ENCODE data around the gene DPY30. TPM values are rescaled to one million over a fixed set of nuclear protein-coding genes. Genes with fewer than 3 reads are reported as not detected.
"Not testable (repeated sequence)": the region's sequence is repeated elsewhere in the genome, so short reads cannot be mapped to it uniquely, and the experiment has no call there.

Gene DPY30
- total RNA-seq, 2 experiments from 2014 or later, result 47.9 to 61.4 TPM

DNA sequence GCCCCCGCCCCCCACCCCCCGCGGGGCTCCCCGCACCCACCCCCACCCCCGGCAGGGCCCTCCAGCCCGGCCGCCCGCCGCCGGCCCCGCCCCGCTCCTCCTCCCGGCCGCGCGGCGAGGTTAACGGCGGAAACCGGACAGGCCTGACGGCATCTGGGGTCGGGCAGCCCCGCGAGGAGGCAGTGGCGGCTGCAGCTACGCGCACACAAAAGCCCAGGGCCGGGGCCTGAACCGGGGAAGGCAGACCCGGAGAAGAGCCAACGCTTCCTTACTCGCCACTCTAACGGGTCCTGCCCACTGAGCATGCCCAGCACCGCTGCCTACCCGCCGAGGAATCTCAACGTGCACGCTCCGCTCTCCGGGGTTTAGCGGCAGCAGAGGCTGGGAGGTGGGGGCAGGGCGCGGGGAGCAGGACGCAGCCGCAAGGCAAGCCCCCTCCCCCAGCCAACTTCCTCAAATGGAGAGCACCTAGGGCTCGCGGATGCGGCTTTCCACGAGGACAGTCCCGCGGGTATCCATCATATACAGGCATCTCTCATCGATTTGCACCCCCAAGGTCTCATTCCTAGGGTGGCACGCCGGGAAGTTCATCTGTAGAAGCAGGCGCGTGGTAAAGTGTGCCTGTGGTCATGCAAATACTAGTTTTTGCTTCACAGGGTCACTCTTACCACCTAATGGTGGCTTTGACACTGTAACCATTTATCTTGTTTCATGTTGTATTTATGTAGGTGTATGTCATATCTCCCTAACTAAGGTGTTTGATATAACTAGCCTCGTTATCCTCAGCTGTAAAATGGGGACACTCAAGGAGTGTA, 28.7 kb downstream of the DPY30 start, which contains the start of gene MEMO1:
Gene MEMO1 (minus strand): TSS at position 339 of the 815 bp plus-strand sequence. CDS start 761 bp downstream, outside the sequence.
- H2AFZ ChIP-seq (ENCODE audit: low read length), result peak within 1 kb of the TSS; percentile 89
- peaks cover 28% of the 10 kb centered on the region for H3K4me1 ChIP-seq (ENCODE audit: insufficient read depth, low read length, poor library complexity, severe bottlenecking)
- peak within 1 kb of the TSS; percentile 90 for H3K27ac ChIP-seq (ENCODE audit: low read depth, low read length, poor library complexity, severe bottlenecking)
- no TSS peak for BruUV-seq (replicated peaks)
- peaks cover 13% of the 10 kb centered on the region for H3K36me3 ChIP-seq (ENCODE audit: insufficient read depth, low read length)
- H3K4me3 ChIP-seq (ENCODE audit: low read depth, low read length, poor library complexity, severe bottlenecking), result peak within 1 kb of the TSS; percentile 100
- peaks cover 25% of the 10 kb centered on the region for H4K20me1 ChIP-seq (ENCODE audit: insufficient read depth, low read length)
- ChIA-PET CTCF (ENCODE audit: unreplicated experiment) (no interaction called here), POLR2A (interaction anchor here (0.5 to 1.1 kb wide), 5 partner anchors 15 to 636 kb away, joined by 3 to 7 read pairs (median 4); partner anchors contain the start of gene DPY30)
- intact Hi-C loops (cut with micrococcal nuclease; ENCODE audit: unreplicated experiment), result loop anchor here (1.0 to 2.0 kb wide), 3 partner anchors 28 to 154 kb away; partner anchors contain the start of genes DPY30, SLC30A6 and SPAST
- H3K9me3 ChIP-seq (ENCODE audit: low read length), result no peaks in the 10 kb centered on the region
- peak; percentile 98 for DNase-seq (ENCODE audit: low spot score)
- peak within 1 kb of the TSS; percentile 88 for H3K4me2 ChIP-seq (ENCODE audit: low read length)
- H3K79me2 ChIP-seq (ENCODE audit: insufficient read depth, low read depth, low read length), result peaks cover 42% of the 10 kb centered on the region
- no peak for TF ChIP-seq EZH2phosphoT487 (IDR thresholded peaks at IDR 0.05; ENCODE audit: borderline replicate concordance, low read depth, low read length)
- TF ChIP-seq, protein P1, sequence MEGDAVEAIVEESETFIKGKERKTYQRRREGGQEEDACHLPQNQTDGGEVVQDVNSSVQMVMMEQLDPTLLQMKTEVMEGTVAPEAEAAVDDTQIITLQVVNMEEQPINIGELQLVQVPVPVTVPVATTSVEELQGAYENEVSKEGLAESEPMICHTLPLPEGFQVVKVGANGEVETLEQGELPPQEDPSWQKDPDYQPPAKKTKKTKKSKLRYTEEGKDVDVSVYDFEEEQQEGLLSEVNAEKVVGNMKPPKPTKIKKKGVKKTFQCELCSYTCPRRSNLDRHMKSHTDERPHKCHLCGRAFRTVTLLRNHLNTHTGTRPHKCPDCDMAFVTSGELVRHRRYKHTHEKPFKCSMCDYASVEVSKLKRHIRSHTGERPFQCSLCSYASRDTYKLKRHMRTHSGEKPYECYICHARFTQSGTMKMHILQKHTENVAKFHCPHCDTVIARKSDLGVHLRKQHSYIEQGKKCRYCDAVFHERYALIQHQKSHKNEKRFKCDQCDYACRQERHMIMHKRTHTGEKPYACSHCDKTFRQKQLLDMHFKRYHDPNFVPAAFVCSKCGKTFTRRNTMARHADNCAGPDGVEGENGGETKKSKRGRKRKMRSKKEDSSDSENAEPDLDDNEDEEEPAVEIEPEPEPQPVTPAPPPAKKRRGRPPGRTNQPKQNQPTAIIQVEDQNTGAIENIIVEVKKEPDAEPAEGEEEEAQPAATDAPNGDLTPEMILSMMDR (conservative IDR thresholded peaks at IDR 0.05; ENCODE audit: low read length), result 0 out of 2 replicates have a peak, but pooled peaks have one; percentile 10
- no peaks in the 10 kb centered on the region for H3K9me2 ChIP-seq (ENCODE audit: insufficient read depth, low read length)

- DNase-seq (ENCODE audit: low spot score), result peak; percentile 63
- peaks cover 28% of the 10 kb centered on the region for H3K4me1 ChIP-seq (ENCODE audit: insufficient read depth, low read length, poor library complexity, severe bottlenecking)
- peak overlapping the region; percentile 90 for H3K27ac ChIP-seq (ENCODE audit: low read depth, low read length, poor library complexity, severe bottlenecking)
- H3K9me2 ChIP-seq (ENCODE audit: insufficient read depth, low read length); H2AFZ ChIP-seq (ENCODE audit: low read length); H3K9me3 ChIP-seq (ENCODE audit: low read length); BruUV-seq (replicated peaks); POLR2A ChIA-PET; CTCF ChIA-PET (ENCODE audit: unreplicated experiment); H3K4me2 ChIP-seq (ENCODE audit: low read length): not testable (repeated sequence)
- H3K79me2 ChIP-seq (ENCODE audit: insufficient read depth, low read depth, low read length), result peaks cover 48% of the 10 kb centered on the region
- intact Hi-C loops (cut with micrococcal nuclease; ENCODE audit: unreplicated experiment), result loop anchor here (2.0 kb wide), 2 partner anchors 29 to 155 kb away; partner anchors contain the start of genes DPY30 and SLC30A6
- peaks cover 31% of the 10 kb centered on the region for H4K20me1 ChIP-seq (ENCODE audit: insufficient read depth, low read length)
- H3K36me3 ChIP-seq (ENCODE audit: insufficient read depth, low read length), result peaks cover 19% of the 10 kb centered on the region
- H3K4me3 ChIP-seq (ENCODE audit: low read depth, low read length, poor library complexity, severe bottlenecking), result peak overlapping the region; percentile 100
Measured at GRCh38 chr2:32010280-32010669, 29.3 kb downstream of the DPY30 start.

- no peak for TF ChIP-seq EZH2phosphoT487 (IDR thresholded peaks at IDR 0.05; ENCODE audit: borderline replicate concordance, low read depth, low read length)
- TF ChIP-seq, protein P1 (conservative IDR thresholded peaks at IDR 0.05; ENCODE audit: low read length), result no peak
- H2AFZ ChIP-seq (ENCODE audit: low read length), result peak overlapping the region; percentile 44; the same call in 1 of the 2 replicates
- peak overlapping the region; percentile 100 for H3K4me3 ChIP-seq (ENCODE audit: low read depth, low read length, poor library complexity, severe bottlenecking)
- CTCF ChIA-PET (ENCODE audit: unreplicated experiment), result no interaction called here
- H3K9me2 ChIP-seq (ENCODE audit: insufficient read depth, low read length), result no peaks in the 10 kb centered on the region
- peaks cover 33% of the 10 kb centered on the region for H4K20me1 ChIP-seq (ENCODE audit: insufficient read depth, low read length)
- peaks cover 18% of the 10 kb centered on the region for H3K36me3 ChIP-seq (ENCODE audit: insufficient read depth, low read length)
- peak overlapping the region; percentile 90 for H3K27ac ChIP-seq (ENCODE audit: low read depth, low read length, poor library complexity, severe bottlenecking)
- peak overlapping the region; percentile 85 for H3K4me2 ChIP-seq (ENCODE audit: low read length)
- H3K4me1 ChIP-seq (ENCODE audit: insufficient read depth, low read length, poor library complexity, severe bottlenecking), result peaks cover 28% of the 10 kb centered on the region
- POLR2A ChIA-PET, result interaction anchor here (0.8 to 2.0 kb wide), 5 partner anchors 14 to 155 kb away, joined by 3 to 12 read pairs (median 4); partner anchors contain the start of gene SPAST
- intact Hi-C loops (cut with micrococcal nuclease; ENCODE audit: unreplicated experiment), result loop anchor here (2.0 kb wide), 2 partner anchors 29 to 155 kb away; partner anchors contain the start of genes DPY30 and SLC30A6
- BruUV-seq (replicated peaks), result no TSS peak
- peaks cover 54% of the 10 kb centered on the region for H3K79me2 ChIP-seq (ENCODE audit: insufficient read depth, low read depth, low read length)
- H3K9me3 ChIP-seq (ENCODE audit: low read length), result no peaks in the 10 kb centered on the region
- peak; percentile 66 for DNase-seq (ENCODE audit: low spot score)
Measured at GRCh38 chr2:32009516-32010256, 29.9 kb downstream of the DPY30 start.

Data from OCI-LY7 (cell line).